Spleen (tissue), 7 donors: Measurements from ENCODE around the gene TRIM28.

Experiments used
- CTCF ChIP-seq, 11 experiments: fragments of 200-600 bp in 7 of 11; fragments of 450-650 bp in 4 of 11; sonication (generic) in 4 of 11; IDR thresholded peaks in 8 of 11; conservative IDR thresholded peaks in 3 of 11; 1 replicate in 7 of 11; 2 replicates in 4 of 11; pipeline versions ENCODE4 v1.4.0 to v1.8.0; 2016 to 2021; ENCODE audit warnings: antibody characterized with exemption in 11 of 11, inconsistent platforms in 4 of 11, mild to moderate bottlenecking in 1 of 11
- POLR2AphosphoS5 ChIP-seq, 3 donors: sonication (generic); formaldehyde crosslinking; IDR thresholded peaks; one replicate each; pipeline ENCODE4 v1.5.1; 2017; ENCODE audit warnings: antibody characterized with exemption in 3 of 3
- donor health status: DM: no; HTN: no; CAD: no; lungs with moderate emphysema.
- donor health status: DM: no; HTN: no; CAD: no.
- donor health status: DM: no; HTN: no; CAD: no.

DNA sequence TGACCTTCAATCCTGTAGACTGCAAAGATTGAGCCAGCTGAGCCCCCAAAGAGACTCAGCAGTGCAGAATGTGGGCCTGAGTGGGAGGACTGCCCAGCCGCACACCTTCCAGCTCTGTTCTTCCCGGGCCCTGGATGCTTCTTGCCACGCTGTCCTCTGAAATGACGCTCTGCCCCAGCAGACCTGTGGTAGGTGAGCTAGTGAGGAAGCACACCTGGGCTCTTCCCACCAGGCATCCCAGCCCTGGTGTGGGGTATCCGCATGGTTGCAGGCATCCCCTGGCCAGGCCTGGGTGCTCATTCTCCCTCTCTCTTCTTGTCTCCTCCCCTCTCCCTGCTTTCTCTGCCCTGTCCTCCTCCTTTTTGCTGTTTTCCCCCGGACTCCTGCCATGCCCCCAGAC lies 39.1 kb downstream of the TRIM28 start:
- TF ChIP-seq POLR2AphosphoS5 (IDR thresholded peaks at IDR 0.05) (no peak), CTCF (IDR thresholded peaks at IDR 0.05 in 8 of 11, conservative IDR thresholded peaks at IDR 0.05 in 3 of 11) (no peak)
